ENCODE data around the gene RMDN3.

DNA sequence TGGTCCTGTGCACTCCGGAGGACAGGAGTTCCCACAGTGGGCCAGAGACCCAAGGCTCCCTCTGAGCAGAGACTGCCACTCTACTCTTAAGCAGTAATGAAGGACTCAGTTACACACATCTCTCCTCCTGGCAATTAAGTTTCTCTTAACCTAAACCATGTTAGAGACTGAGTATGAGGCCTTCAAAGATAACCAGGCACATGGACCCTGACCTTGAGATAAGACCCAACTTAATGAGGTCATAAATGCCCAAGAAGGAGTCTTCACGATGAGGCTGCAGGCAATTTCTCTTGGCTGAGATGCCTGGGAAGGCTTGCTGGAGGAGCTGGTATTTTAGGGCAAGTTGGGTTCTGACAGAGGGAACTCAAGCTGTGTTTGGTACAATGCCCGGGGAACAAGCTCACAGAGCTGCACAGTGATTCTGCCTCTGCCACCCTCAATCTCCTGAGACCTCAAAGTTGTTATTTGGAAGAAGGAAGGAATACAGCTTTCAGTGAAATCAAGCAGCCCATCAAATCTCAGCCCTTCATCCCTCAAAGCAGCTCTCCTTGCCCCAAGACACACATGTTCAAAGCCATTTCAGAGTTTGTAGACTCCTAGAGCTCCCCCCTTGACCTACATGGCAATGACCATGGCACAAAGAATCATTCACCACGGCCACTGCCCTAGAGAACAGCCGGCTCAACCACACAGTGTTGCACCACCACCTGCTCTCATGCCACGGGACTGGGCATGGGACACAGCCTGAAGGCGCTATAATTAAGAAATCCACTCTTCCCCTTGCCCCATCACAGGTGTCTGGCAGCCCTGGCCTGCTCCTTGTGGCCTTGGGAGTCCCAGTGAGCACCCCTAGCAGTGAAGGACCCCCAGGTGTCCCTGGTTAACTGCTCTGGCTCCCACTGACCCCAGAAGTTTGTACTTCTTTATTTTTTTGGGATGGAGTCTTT, 7.1 kb downstream of the RMDN3 start:
- TF ChIP-seq, protein P1, sequence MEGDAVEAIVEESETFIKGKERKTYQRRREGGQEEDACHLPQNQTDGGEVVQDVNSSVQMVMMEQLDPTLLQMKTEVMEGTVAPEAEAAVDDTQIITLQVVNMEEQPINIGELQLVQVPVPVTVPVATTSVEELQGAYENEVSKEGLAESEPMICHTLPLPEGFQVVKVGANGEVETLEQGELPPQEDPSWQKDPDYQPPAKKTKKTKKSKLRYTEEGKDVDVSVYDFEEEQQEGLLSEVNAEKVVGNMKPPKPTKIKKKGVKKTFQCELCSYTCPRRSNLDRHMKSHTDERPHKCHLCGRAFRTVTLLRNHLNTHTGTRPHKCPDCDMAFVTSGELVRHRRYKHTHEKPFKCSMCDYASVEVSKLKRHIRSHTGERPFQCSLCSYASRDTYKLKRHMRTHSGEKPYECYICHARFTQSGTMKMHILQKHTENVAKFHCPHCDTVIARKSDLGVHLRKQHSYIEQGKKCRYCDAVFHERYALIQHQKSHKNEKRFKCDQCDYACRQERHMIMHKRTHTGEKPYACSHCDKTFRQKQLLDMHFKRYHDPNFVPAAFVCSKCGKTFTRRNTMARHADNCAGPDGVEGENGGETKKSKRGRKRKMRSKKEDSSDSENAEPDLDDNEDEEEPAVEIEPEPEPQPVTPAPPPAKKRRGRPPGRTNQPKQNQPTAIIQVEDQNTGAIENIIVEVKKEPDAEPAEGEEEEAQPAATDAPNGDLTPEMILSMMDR (IDR thresholded peaks at IDR 0.05), result no peak
- TF ChIP-seq POLR2AphosphoS5 (IDR thresholded peaks at IDR 0.05), result no peak
- TF ChIP-seq POLR2A (IDR thresholded peaks at IDR 0.05), result no peak
